ENCODE data around the gene ZMYND8. TPM values are rescaled to one million over a fixed set of nuclear protein-coding genes. Genes with fewer than 3 reads are reported as not detected.
A peak's percentile ranks its signal among the peaks of the same experiment; 100 is the strongest.

Gene ZMYND8
- total and polyA plus RNA-seq, 2 of the 4 experiments (the other 2 are of a cell fraction) = 24.0 to 28.2 TPM

GRCh38 chr20:47231382-47232039 is 125.0 kb downstream of the ZMYND8 start:
- Histone ChIP-seq H2BK20ac (ENCODE audit: low read depth, low read length) (peak overlapping the region; percentile 93), H3K18ac (ENCODE audit: low read depth, low read length) (peak overlapping the region; percentile 91), H3K4me2 (ENCODE audit: low read depth, low read length) (no peak overlapping the region), H3K9me1 (ENCODE audit: insufficient read depth, low read length) (peaks cover 21% of the 10 kb centered on the region), H3K36me3 (ENCODE audit: control insufficient read depth, insufficient read depth, low read length) (peaks cover 41% of the 10 kb centered on the region), H4K91ac (ENCODE audit: insufficient read depth, low read depth, low read length) (peak overlapping the region; percentile 95), H3K4ac (ENCODE audit: low read depth, low read length) (peak overlapping the region; percentile 96), H4K8ac (ENCODE audit: low read depth in 2 of 2, low read length in 2 of 2) (peak overlapping the region; percentile 63 to 92; a peak in 3 of 4 replicates), H2BK15ac (ENCODE audit: low read depth, low read length) (peak overlapping the region; percentile 84), H3K9ac (ENCODE audit: low read depth, low read length) (peak overlapping the region; percentile 70), H3K9me3 (ENCODE audit: control insufficient read depth, insufficient read depth, low read length) (no peaks in the 10 kb centered on the region), H2BK5ac (ENCODE audit: low read depth, low read length, poor library complexity, severe bottlenecking) (peak overlapping the region; percentile 94), H3K56ac (ENCODE audit: extremely low read depth, insufficient read depth, low read length) (peak overlapping the region; percentile 52; the same call in 1 of the 2 replicates), H2AK9ac (replicated peaks; ENCODE audit: low read depth, low read length, poor library complexity) (peak overlapping the region; percentile 74), H3K4me1 (ENCODE audit: control insufficient read depth, insufficient read depth, low read length) (peaks cover 18% of the 10 kb centered on the region), H2AFZ (replicated peaks; ENCODE audit: low read length, poor library complexity) (no peak overlapping the region), H4K5ac (ENCODE audit: low read depth, low read length) (peak overlapping the region; percentile 83), H3K27ac (ENCODE audit: insufficient read depth, low read length) (peak overlapping the region; percentile 98), H2BK120ac (ENCODE audit: low read depth, low read length) (peak overlapping the region; percentile 93), H4K20me1 (ENCODE audit: insufficient read depth, low read length) (no peaks in the 10 kb centered on the region), H3K4me3 (ENCODE audit: insufficient read depth, low read depth, low read length) (no peak overlapping the region), H3K79me1 (ENCODE audit: low read depth in 1 of 2, low read length in 2 of 2) (peaks cover 22 to 67% of the 10 kb centered on the region in 2 experiments), H3K14ac (replicated peaks; ENCODE audit: low read depth, low read length) (peak overlapping the region; percentile 98), H3K23ac (ENCODE audit: low read depth, low read length) (peak overlapping the region; percentile 78), H2AK5ac (ENCODE audit: low read depth, low read length) (peak overlapping the region; percentile 85), H3K27me3 (ENCODE audit: control insufficient read depth, insufficient read depth, low read length) (no peaks in the 10 kb centered on the region)
- ATAC-seq (ENCODE audit: low read depth) = peak; percentile 86
- no peak for TF ChIP-seq ELK1 (IDR thresholded peaks at IDR 0.05; ENCODE audit: borderline replicate concordance, low read depth, low read length)
- peak; percentile 28 for TF ChIP-seq CTCF (conservative IDR thresholded peaks at IDR 0.05; ENCODE audit: low read depth, low read length)
- TF ChIP-seq SMC3 (IDR thresholded peaks at IDR 0.05; ENCODE audit: low read depth, low read length) = no peak
- TF ChIP-seq USF2 (IDR thresholded peaks at IDR 0.05; ENCODE audit: low read depth, low read length) = no peak
- peak; percentile 16; the same call in 1 of the 2 replicates for TF ChIP-seq RAD21 (IDR thresholded peaks at IDR 0.05; ENCODE audit: low read length)
- peak; percentile 82 for TF ChIP-seq CEBPB (IDR thresholded peaks at IDR 0.05; ENCODE audit: low read depth, low read length)
- peak; percentile 92 for DNase-seq
- dilution Hi-C loops (cut with HindIII; ENCODE audit: low sequenced_read_pairs, unreplicated experiment) = no loop called here
- no TSS peak for BruUV-seq (replicated peaks)
- POLR2A ChIA-PET (ENCODE audit: unreplicated experiment) = no interaction called here
- intact Hi-C loops (cut with micrococcal nuclease) = no loop called here
- WGBS, 2 experiments (ENCODE audit: extremely low coverage in 2 of 2, insufficient read length in 1 of 2) = 0% methylated on average over 2 of the region's 16 CpGs; no CpG with 5 or more reads in 1 of the 2 experiments
- CTCF ChIA-PET = interaction anchor here (1.5 kb wide), 1 partner anchor 152 kb away, joined by 3 read pairs; no protein-coding TSS in a partner anchor
- in situ Hi-C loops (cut with MboI; ENCODE audit: low sequenced_read_pairs) = no loop called here

All from IMR-90 (cell line).